MV-4-11 (cell line): ENCODE data around the gene AUTS2.

ENCODE experiments used
- DNase-seq: peaks from one replicate; lab custom pipeline; 2025; lab: John Stamatoyannopoulos, UW

AUTS2 gene

GRCh38 chr7:70598976-70599375 is 1000.7 kb downstream of the AUTS2 start:
- no peak for DNase-seq

DNA sequence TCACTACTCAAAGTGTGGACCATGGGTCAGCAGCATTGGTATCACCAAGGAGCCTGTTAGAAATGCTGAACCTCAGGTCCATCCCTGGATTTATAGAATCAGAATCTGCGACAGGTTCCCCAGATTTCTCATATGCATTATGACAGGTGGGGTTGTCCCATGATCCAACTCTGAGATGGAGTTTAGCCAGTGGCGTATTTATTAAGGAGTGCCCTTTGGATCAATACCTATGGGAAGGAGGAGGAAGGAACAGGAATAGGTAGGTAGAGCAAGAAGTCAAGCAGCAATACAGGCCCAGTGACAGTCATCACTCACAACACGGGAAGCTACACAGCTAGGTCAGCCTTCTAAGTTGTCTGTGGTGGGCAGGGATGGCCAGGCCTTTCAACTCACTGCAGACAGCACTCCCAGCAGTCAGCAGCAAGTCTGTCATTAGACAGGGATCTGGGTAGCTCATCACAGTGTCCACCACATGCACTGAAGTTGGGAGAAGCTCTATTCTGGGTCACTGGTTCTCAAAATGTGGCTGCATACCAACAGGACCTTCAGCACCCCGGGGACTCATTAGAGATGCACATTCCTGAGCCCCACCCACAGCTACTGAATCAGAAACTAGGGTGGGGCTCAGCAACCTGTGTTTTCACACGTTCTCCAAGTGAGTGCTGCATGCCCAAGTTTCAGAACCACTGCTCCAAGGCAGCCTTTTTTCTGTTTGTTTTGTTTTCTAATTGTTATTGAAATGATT is 1001.3 kb downstream of the AUTS2 start:
- no peak for DNase-seq

- no peak for DNase-seq
Observed at GRCh38 chr7:70600993-70601392, 1002.7 kb downstream of the AUTS2 start.

DNA sequence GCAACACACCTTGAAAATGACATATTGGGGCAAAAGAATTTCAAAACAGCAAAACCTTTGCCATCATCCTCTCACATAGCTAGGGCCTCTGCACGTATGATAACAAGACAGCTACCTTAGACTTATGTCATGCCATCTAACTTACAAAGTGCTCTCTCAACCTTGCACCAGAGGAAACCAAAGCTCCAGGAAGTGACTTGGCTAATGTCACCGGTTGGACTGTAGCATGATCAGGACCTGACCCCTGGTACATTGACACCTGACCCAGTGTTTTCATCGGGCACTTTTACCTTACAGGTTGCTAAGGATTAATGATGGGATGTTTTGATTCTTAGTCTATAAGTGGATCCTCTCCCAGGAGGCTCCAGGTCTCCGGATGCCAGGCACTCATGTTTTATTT is 1003.8 kb downstream of the AUTS2 start:
- no peak for DNase-seq

GRCh38 chr7:70607281-70607680 is 1009.0 kb downstream of the AUTS2 start:
- no peak for DNase-seq

DNA sequence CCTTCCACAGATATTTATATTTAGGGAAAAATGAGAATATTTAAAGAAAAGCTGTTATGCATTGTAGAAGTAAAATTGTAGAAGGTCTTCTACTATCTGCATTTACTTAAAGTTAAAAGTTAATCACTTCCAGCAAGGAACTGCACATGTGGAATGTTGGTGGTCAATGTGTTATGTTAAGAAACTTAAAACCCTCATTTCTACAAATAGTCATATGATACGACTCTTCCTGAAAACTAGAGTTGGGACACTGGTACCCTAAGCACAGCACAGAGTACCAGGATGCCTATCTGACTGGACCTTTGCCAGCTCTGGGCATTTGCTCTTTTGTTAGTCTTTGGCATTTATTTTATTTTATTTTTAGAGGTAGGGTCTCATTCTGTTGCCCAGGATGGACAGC is 1009.5 kb downstream of the AUTS2 start:
- no peak for DNase-seq

DNA sequence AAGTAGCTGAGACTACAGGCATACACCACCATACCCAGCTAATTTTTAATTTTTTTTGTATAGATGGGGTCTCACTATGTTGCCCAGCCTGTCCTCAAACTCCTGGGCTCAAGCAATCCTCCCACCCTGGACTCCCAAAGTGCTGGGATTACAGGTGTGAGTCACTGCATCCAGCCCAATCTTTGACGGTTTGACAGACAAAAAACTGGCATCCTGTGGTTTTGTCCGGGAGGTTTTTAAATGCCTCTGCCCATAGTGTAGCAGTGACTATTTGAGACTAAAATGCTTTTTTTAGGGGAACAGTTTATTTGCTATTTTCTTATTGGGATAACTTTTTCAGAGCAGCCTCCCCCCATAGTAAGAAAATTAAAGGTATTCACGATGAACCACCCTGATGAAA is 1010.0 kb downstream of the AUTS2 start:
- DNase-seq, result no peak

- no peak for DNase-seq
Observed at GRCh38 chr7:70612811-70613210, 1014.5 kb downstream of the AUTS2 start.

DNA sequence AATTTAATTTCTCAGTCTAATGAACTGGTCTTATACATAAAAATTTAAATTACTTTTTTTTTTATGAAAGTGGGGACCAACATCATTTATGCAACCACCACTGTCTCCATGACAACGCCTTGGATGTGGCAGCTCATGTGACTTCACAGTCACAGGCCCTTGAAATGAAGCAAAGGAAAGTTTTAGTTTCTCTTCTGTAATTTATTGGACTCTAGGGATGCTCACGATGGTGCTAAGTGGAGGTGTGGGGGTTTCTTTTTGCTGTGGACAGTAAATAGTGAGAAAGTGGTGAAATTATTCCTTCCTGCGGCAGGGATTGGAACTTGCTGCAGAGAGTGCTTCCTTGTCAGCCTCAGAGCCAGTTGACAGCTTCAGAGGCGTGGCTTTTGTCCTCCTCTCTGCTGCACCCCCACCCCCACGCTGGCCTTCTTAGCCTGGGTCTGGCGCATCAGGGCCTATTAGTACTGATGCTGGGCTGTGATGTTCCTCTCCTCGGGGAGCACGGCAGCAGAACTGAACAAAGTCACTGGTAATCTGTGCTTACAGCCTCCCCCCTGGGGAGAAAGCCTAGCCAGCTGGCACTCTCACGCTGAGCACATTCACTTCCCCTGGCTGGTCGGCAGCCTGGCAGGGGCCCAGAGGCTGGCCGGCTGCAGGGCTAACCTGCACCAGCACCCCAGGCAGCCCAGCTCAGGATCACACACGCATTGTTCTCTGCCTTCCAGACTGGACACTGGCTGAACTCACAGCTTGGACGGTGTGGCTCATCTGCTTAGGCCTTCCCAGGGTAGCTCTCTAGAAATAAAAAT is 1016.2 kb downstream of the AUTS2 start:
- peak; percentile 1 for DNase-seq

GRCh38 chr7:70615066-70615606 is 1016.9 kb downstream of the AUTS2 start:
- no peak for DNase-seq

- no peak for DNase-seq
Observed at GRCh38 chr7:70616211-70616610, 1017.9 kb downstream of the AUTS2 start.

DNA sequence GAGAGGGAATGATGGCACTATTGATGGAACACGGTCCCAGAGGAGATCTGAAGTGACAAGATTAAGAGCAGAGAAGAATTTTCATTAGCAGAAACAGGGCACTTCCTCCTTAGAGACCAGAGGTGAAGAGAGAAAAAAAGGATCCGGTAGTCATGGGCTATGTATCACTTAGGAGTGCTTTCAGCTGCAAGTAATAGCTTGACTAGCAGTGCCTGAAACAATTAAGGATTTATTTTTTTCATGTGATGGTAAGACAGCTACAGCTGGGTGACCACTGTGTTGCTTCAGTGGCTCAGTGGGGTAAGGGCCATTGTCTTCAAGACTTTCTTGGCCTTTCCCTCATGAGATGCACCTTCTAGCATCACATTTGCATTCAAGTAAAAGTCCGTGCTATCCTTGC is 1018.5 kb downstream of the AUTS2 start:
- DNase-seq, result no peak

DNA sequence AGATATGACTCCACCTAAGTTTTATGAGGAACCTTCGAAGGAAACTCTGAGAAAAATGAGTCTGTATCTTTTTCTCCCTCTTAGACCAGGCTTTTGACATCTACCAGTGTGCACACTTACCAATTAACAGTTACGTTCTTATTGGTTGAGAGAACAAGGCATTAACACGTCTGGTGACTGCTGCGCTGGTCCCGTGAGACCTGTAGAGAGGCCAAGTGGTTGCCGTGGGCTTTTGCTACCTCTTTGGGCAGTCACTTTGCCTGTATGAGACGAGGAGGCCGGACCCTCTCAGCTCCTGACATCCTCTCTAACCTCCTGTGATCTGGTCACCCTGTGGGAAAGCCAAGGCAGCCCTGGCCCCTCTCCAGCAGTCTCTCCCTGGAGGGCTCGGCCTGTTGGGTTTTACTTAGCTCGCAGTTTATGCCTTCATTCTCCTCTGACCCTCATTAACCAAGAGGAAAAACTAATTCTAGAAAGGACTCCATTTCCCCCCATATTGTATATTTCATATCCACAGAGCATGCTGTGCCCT is 1019.8 kb downstream of the AUTS2 start:
- DNase-seq, result no peak

DNA sequence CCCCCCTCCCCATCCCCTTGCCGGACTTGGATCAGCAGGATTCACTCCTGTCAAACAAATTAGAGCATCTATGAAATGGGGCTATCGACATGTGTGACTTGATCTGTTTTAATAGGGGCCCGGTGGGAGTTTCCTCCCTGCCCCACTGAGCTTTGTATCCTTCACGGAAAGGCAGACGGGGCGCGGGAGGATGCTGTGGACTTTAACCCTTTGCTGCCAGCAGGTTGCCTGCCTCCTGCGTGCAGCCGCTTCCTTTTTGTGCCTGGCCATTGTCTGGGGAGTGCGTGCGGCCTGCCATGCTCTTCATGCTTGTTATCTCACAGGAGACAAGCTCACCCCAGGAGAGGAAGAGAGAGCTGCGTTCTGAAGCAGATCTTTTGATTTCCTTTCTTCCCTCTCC is 1020.9 kb downstream of the AUTS2 start:
- DNase-seq, result no peak

GRCh38 chr7:70619659-70620058 is 1021.4 kb downstream of the AUTS2 start:
- no peak for DNase-seq

DNA sequence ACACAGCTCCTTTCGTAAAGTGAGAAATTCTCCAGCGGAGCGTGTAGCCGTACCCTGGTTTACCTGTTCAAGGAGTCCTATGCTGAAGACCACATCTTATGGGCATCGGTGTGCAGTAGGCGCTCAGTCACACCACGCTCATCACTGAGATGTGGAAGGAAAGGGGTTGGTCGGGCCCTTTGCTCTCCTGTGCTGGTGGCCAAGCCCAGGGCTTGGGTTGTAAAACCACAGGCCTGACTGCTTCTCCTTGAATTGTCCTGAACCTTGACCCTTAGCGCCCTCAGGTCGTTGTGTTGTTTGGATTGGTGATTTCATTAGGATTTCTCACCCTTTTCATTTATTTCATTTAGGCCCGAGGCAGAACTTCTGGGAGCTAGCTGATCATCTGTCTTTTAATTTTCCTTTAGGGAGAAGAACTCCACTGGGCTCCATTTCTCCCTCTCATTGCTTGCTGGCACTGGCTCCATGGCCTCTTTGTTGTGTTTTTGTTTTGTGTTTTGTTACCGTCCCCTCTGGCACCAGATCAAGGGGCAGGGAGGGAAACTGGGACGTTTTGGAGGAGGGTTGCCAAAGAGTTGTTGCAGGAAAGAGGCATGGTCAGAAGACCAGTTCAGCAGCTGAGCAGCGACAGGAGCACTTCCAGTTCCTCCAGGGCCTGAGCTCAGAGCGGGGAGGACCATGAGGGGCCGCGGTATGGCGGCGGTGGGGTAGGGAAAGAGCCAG is 1022.2 kb downstream of the AUTS2 start:
- no peak for DNase-seq

GRCh38 chr7:70621954-70622600 is 1023.8 kb downstream of the AUTS2 start:
- no peak for DNase-seq

DNA sequence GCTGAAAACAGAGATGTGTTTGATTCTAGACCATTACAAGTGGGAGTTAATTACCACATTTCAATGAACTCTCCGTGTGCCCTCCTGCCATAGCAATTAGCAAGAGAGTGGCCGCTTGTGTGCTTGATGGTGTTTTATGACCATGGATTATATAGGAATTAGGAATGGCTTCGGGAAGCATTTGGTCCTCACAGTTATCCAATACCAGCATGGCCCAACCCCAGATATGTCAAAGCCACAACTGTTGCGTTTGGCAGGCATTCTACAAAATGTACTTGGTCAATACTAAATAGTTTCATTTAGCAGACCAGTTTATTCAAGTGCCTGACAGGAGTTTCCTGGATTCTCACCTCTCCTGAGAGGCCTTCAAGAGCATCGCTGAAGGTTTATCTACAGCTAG is 1024.7 kb downstream of the AUTS2 start:
- DNase-seq, result no peak

DNA sequence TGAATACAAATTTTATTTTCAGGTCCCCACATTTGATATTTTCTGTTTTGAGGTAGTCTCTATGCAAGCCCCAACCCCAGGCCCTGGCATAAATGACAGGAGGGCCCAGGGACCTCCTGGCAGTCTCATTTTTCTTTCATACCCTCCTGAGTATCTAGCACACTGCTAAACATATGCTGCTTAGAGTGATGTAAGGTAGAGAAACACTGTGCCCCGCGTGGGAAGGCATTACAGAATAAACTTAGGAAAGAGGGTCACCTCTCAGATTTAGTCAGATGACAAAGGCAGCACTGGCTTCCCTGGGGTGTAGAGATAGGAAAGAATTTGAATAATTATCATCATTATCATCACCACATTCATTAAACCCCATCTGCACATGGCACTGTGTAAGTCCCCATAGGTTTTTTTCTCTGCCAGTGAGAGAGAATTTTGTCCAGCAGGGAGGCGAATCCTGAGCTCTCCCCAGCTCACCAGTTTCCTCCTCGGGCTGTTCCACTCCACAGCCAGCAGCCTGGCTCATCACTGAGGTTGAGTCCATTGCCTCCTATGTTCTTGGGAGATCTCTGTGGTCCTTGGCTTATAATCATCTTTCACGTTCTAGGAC is 1026.3 kb downstream of the AUTS2 start:
- no peak for DNase-seq

- no peak for DNase-seq
Observed at GRCh38 chr7:70627461-70627860, 1029.2 kb downstream of the AUTS2 start.

DNA sequence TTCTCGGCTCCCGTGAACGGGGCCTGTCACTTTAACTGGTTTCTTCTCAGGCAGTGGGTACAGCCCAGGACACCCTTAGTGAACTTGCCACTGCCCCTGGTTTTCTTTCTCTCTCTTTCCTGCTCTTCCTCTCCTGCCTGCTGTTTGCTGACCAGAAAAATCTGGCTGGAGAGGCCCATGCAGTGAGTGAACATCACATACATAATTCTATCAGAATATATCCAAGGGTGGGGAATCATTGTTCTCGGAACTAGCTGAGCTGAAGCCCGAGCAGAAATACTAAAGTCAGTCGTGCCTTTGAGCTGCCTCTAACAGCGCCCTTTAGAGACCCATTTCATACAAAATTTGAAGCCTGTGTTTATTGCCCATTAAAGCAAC is 1032.2 kb downstream of the AUTS2 start:
- DNase-seq, result no peak
